IMR-90 (cell line): ENCODE data around the gene KYNU. TPM values are rescaled to one million over a fixed set of nuclear protein-coding genes. Genes with fewer than 3 reads are reported as not detected.

Source experiments
- ATAC-seq: fragments of 200-7000 bp; cut with Tn5 transposase; 2 replicates; pipeline ENCODE4 v1.9.1; 2020; ENCODE audit warnings: low read depth, mild to moderate bottlenecking, moderate library complexity
- BruUV-seq: library from RNA; stranded (reverse); fragments of 400-500 nt; replicated peaks from 2 replicates; lab custom pipeline; 2021; lab: Mats Ljungman, UMichigan
- CTCF ChIA-PET: fragments of 300-600 bp; formaldehyde crosslinking; extraction: SDS; loops from one replicate; lab custom pipeline; 2021; ENCODE audit warnings: antibody characterized with exemption; lab: Yijun Ruan, JAX
- POLR2A ChIA-PET: fragments of 300-600 bp; sonication (Branson Sonifier 250); formaldehyde crosslinking; loops from one replicate; lab custom pipeline; 2022; ENCODE audit warnings: antibody characterized with exemption; ENCODE audit not compliant: unreplicated experiment; lab: Charles Lee
- DNase-seq: peaks from one replicate; pipeline ENCODE4 v3.0.0; 2013
- H2AFZ ChIP-seq: replicated peaks from 2 replicates; pipeline ENCODE3; 2013; ENCODE audit warnings: low read length, mild to moderate bottlenecking; ENCODE audit not compliant: poor library complexity
- H2AK5ac ChIP-seq: 2 replicates; pipeline ENCODE4 v1.6.1; 2013; ENCODE audit warnings: low read depth, low read length, inconsistent platforms
- H2AK9ac ChIP-seq: replicated peaks from 2 replicates; pipeline ENCODE3; 2013; ENCODE audit warnings: mild to moderate bottlenecking, low read depth, low read length, moderate library complexity; ENCODE audit not compliant: poor library complexity
- H2BK120ac ChIP-seq: 2 replicates; pipeline ENCODE4 v1.6.1; 2013; ENCODE audit warnings: low read depth, low read length, inconsistent platforms
- H2BK15ac ChIP-seq: 3 replicates; pipeline ENCODE4 v1.6.1; 2013; ENCODE audit warnings: low read depth, low read length, inconsistent platforms
- H2BK20ac ChIP-seq: 2 replicates; pipeline ENCODE4 v1.6.1; 2013; ENCODE audit warnings: low read depth, mild to moderate bottlenecking, inconsistent platforms, low read length, moderate library complexity
- H2BK5ac ChIP-seq: 2 replicates; pipeline ENCODE4 v1.6.1; 2013; ENCODE audit warnings: mild to moderate bottlenecking, low read depth, low read length, inconsistent platforms; ENCODE audit not compliant: poor library complexity, severe bottlenecking
- H3K14ac ChIP-seq: replicated peaks from 2 replicates; pipeline ENCODE4 v1.6.1; 2013; ENCODE audit warnings: low read depth, low read length, inconsistent platforms
- H3K18ac ChIP-seq: 2 replicates; pipeline ENCODE4 v1.6.1; 2013; ENCODE audit warnings: low read depth, low read length, control low read depth
- H3K23ac ChIP-seq: 2 replicates; pipeline ENCODE4 v1.6.1; 2013; ENCODE audit warnings: low read depth, low read length, inconsistent platforms
- H3K27ac ChIP-seq: 2 replicates; pipeline ENCODE4 v1.5.1; 2013; ENCODE audit warnings: mild to moderate bottlenecking, control low read depth, low read length; ENCODE audit not compliant: insufficient read depth
- H3K27me3 ChIP-seq: 2 replicates; pipeline ENCODE4 v1.6.1; 2013; ENCODE audit warnings: low read length; ENCODE audit not compliant: control insufficient read depth, insufficient read depth
- H3K36me3 ChIP-seq: 2 replicates; pipeline ENCODE4 v1.6.1; 2013; ENCODE audit warnings: low read length, mixed read lengths; ENCODE audit not compliant: control insufficient read depth, insufficient read depth
- H3K4ac ChIP-seq: 2 replicates; pipeline ENCODE4 v1.6.1; 2013; ENCODE audit warnings: low read depth, low read length, inconsistent platforms
- H3K4me1 ChIP-seq: 2 replicates; pipeline ENCODE4 v1.6.1; 2013; ENCODE audit warnings: low read length, mixed read lengths; ENCODE audit not compliant: control insufficient read depth, insufficient read depth
- H3K4me2 ChIP-seq: 2 replicates; pipeline ENCODE4 v1.6.1; 2013; ENCODE audit warnings: low read depth, mild to moderate bottlenecking, control low read depth, low read length, moderate library complexity
- H3K4me3 ChIP-seq: 2 replicates; pipeline ENCODE4 v1.5.1; 2013; ENCODE audit warnings: low read depth, mild to moderate bottlenecking, control low read depth, low read length, moderate library complexity; ENCODE audit not compliant: insufficient read depth
- H3K56ac ChIP-seq: 2 replicates; pipeline ENCODE4 v1.6.1; 2013; ENCODE audit warnings: low read length, inconsistent platforms; ENCODE audit not compliant: insufficient read depth; ENCODE audit errors: extremely low read depth
- H3K79me1 ChIP-seq, 2 experiments: 2 replicates each; pipeline ENCODE4 v1.6.1; 2013; ENCODE audit warnings: low read length in 2 of 2, inconsistent platforms in 1 of 2, low read depth in 1 of 2
- H3K9ac ChIP-seq: 2 replicates; pipeline ENCODE4 v1.6.1; 2013; ENCODE audit warnings: low read depth, low read length, control low read depth
- H3K9me1 ChIP-seq: 2 replicates; pipeline ENCODE4 v1.6.1; 2013; ENCODE audit warnings: low read length, inconsistent platforms; ENCODE audit not compliant: insufficient read depth
- H3K9me3 ChIP-seq: 2 replicates; pipeline ENCODE4 v1.6.1; 2013; ENCODE audit warnings: low read length; ENCODE audit not compliant: control insufficient read depth, insufficient read depth
- H4K20me1 ChIP-seq: 2 replicates; pipeline ENCODE4 v1.6.1; 2013; ENCODE audit warnings: low read length, inconsistent platforms; ENCODE audit not compliant: insufficient read depth
- H4K5ac ChIP-seq: 2 replicates; pipeline ENCODE4 v1.6.1; 2013; ENCODE audit warnings: mild to moderate bottlenecking, low read depth, low read length, control low read depth
- H4K8ac ChIP-seq, 2 experiments: 2 replicates each; pipeline ENCODE4 v1.6.1; 2013; ENCODE audit warnings: low read depth in 2 of 2, low read length in 2 of 2, control low read depth in 1 of 2, inconsistent platforms in 1 of 2
- H4K91ac ChIP-seq: 2 replicates; pipeline ENCODE4 v1.6.1; 2013; ENCODE audit warnings: low read depth, low read length, inconsistent platforms; ENCODE audit not compliant: insufficient read depth
- CEBPB ChIP-seq: IDR thresholded peaks from 2 replicates; pipeline ENCODE4 v1.6.1; 2012; ENCODE audit warnings: low read depth, low read length, improper control_type of control experiment
- CHD1 ChIP-seq: IDR thresholded peaks from 2 replicates; pipeline ENCODE4 v1.6.1; 2012; ENCODE audit warnings: low read depth, low read length, improper control_type of control experiment
- MXI1 ChIP-seq: IDR thresholded peaks from 2 replicates; pipeline ENCODE4 v1.6.1; 2012; ENCODE audit warnings: low read depth, mild to moderate bottlenecking, low read length, moderate library complexity, borderline replicate concordance
- RCOR1 ChIP-seq: IDR thresholded peaks from 2 replicates; pipeline ENCODE4 v1.6.1; 2012; ENCODE audit warnings: mild to moderate bottlenecking, low read length, improper control_type of control experiment; ENCODE audit not compliant: insufficient replicate concordance
- SMC3 ChIP-seq: fragments of 150-350 bp; IDR thresholded peaks from 2 replicates; pipeline ENCODE4 v1.6.1; 2016; ENCODE audit warnings: low read depth, mild to moderate bottlenecking, antibody characterized with exemption, low read length, moderate library complexity
- WGBS, 2 experiments: methylation state at CpG; one replicate each; pipeline versions ENCODE4 v1.1.5 to v1.1.7; 2013; ENCODE audit warnings: missing lambda C conversion rate in 2 of 2; ENCODE audit not compliant: insufficient read length in 1 of 2; ENCODE audit errors: extremely low coverage in 2 of 2; 5-methylcytosine and 5-hydroxymethylcytosine counted together
- dilution Hi-C: fragments of 300-500 bp; cut with HindIII; formaldehyde crosslinking; loops from one replicate; pipeline ENCODE4 v1.14.3; 2018; ENCODE audit warnings: low sequenced_read_pairs; ENCODE audit not compliant: unreplicated experiment
- in situ Hi-C: fragments of 300-500 bp; cut with MboI; formaldehyde crosslinking; loops from 3 replicates; pipeline ENCODE4 v1.14.3; 2019; ENCODE audit warnings: low sequenced_read_pairs, inconsistent platforms, mixed read lengths
- intact Hi-C: fragments of 100-400 bp; cut with micrococcal nuclease; formaldehyde crosslinking; loops from 2 replicates; pipeline ENCODE4 v1.10.0; 2022
- polyA plus RNA-seq, 3 experiments: library from polyadenylated mRNA; depleted of rRNA; stranded (reverse); fragments of >200 nt; gene quantifications; 2 replicates each; pipeline ENCODE4 v1.2.3, GENCODE V29; 2012; ENCODE audit warnings: low replicate concordance in 1 of 3
- total RNA-seq: library from RNA; depleted of rRNA; stranded (reverse); fragments of >200 nt; gene quantifications from 2 replicates; pipeline ENCODE4 v1.2.3, GENCODE V29; 2012

The KYNU gene
- total and polyA plus RNA-seq, 2 of the 4 experiments (the other 2 are of a cell fraction): 0.75 to 2.9 TPM

GRCh38 chr2:143058851-143059250 lies 181.4 kb downstream of the KYNU start:
- no peak overlapping the region for H2BK20ac ChIP-seq
- CTCF ChIA-PET: interaction anchor here (0.7 to 0.9 kb wide), 2 partner anchors 24 to 374 kb away, joined by 3 read pairs; no protein-coding TSS in a partner anchor

More at GRCh38 chr2:143058851-143059250, 181.4 kb downstream of the KYNU start:
- Histone ChIP-seq H4K5ac (no peak overlapping the region), H2AK9ac (no peak overlapping the region), H4K20me1 (no peaks in the 10 kb centered on the region), H2BK5ac (no peak overlapping the region), H3K4me3 (no peak overlapping the region), H3K4me1 (no peaks in the 10 kb centered on the region), H3K9me3 (no peaks in the 10 kb centered on the region), H3K9ac (no peak overlapping the region), H2AFZ (no peak overlapping the region), H4K91ac (no peak overlapping the region), H3K56ac (no peak overlapping the region), H3K18ac (no peak overlapping the region), H4K8ac (no peak overlapping the region), H3K4me2 (no peak overlapping the region), H3K36me3 (no peaks in the 10 kb centered on the region), H3K9me1 (no peaks in the 10 kb centered on the region), H2BK120ac (no peak overlapping the region), H3K27me3 (no peaks in the 10 kb centered on the region; the same call in 1 of the 2 replicates), H3K14ac (no peak overlapping the region), H2BK15ac (no peak overlapping the region), H3K23ac (no peak overlapping the region), H3K79me1 (no peaks in the 10 kb centered on the region), H3K4ac (no peak overlapping the region), H2AK5ac (no peak overlapping the region), H3K27ac (no peak overlapping the region)
- TF ChIP-seq CHD1 (no peak), SMC3 (no peak), MXI1 (no peak), CEBPB (no peak), RCOR1 (no peak)
- intact Hi-C loops (no loop called here), dilution Hi-C loops (no loop called here), in situ Hi-C loops (no loop called here)
- POLR2A ChIA-PET: no interaction called here
- no CpG with 5 or more reads among the region's 1 CpG for WGBS, 2 experiments
- DNase-seq (no peak), ATAC-seq (peak; percentile 75)
- BruUV-seq: no TSS peak
